Activated CD4-positive, alpha-beta T cell treated with anti-CD3 and anti-CD28 coated beads for 1 hour (primary cell): Measurements from ENCODE around the gene TLR7.

ENCODE experiments used
- DNase-seq: peaks from one replicate; pipeline ENCODE4 v3.0.0-alpha.2; 2020

Gene TLR7

GRCh38 chrX:12866451-12867377 lies at the start of gene TLR7:
Gene TLR7, plus strand, starts transcription at chrX:12867072. Its CDS starts 507 bp downstream, at chrX:12867579.
- DNase-seq: no peak

- DNase-seq: no peak
Measured at GRCh38 chrX:12817528-12817927, 49.3 kb upstream of the TLR7 start.

GRCh38 chrX:12819222-12819621 lies 47.6 kb upstream of the TLR7 start:
- no peak for DNase-seq

GRCh38 chrX:12820737-12821136 lies 46.1 kb upstream of the TLR7 start:
- no peak for DNase-seq

- DNase-seq: no peak
Measured at GRCh38 chrX:12824944-12825343, 41.9 kb upstream of the TLR7 start.

GRCh38 chrX:12825801-12826200 lies 41.1 kb upstream of the TLR7 start:
- no peak for DNase-seq

GRCh38 chrX:12843061-12843667 lies 23.7 kb upstream of the TLR7 start:
- no peak for DNase-seq

- no peak for DNase-seq
Measured at GRCh38 chrX:12843668-12844279, 23.1 kb upstream of the TLR7 start.

GRCh38 chrX:12844319-12844718 lies 22.6 kb upstream of the TLR7 start:
- no peak for DNase-seq

- DNase-seq: no peak
Measured at GRCh38 chrX:12865359-12865758, 1.5 kb upstream of the TLR7 start.

GRCh38 chrX:12867685-12868084 lies 813 bp downstream of the TLR7 start:
- DNase-seq: no peak

- DNase-seq: no peak
Measured at GRCh38 chrX:12868747-12869146, 1.9 kb downstream of the TLR7 start.

- DNase-seq: no peak
Measured at GRCh38 chrX:12871257-12871656, 4.4 kb downstream of the TLR7 start.

GRCh38 chrX:12872741-12873140 lies 5.9 kb downstream of the TLR7 start:
- DNase-seq: no peak

- no peak for DNase-seq
Measured at GRCh38 chrX:12874581-12874980, 7.7 kb downstream of the TLR7 start.

- no peak for DNase-seq
Measured at GRCh38 chrX:12877386-12877785, 10.5 kb downstream of the TLR7 start.

- DNase-seq: no peak
Measured at GRCh38 chrX:12878536-12878935, 11.7 kb downstream of the TLR7 start.

GRCh38 chrX:12881914-12882313 lies 15.0 kb downstream of the TLR7 start:
- no peak for DNase-seq

GRCh38 chrX:12885508-12885907 lies 18.6 kb downstream of the TLR7 start:
- DNase-seq: no peak

GRCh38 chrX:12886545-12886944 lies 19.7 kb downstream of the TLR7 start:
- DNase-seq: no peak

GRCh38 chrX:12887141-12887540 lies 20.3 kb downstream of the TLR7 start:
- no peak for DNase-seq

- no peak for DNase-seq
Measured at GRCh38 chrX:12887767-12888166, 20.9 kb downstream of the TLR7 start.

GRCh38 chrX:12890467-12890866 lies 23.6 kb downstream of the TLR7 start:
- DNase-seq: no peak

- DNase-seq: no peak
Measured at GRCh38 chrX:12891171-12891570, 24.3 kb downstream of the TLR7 start.
